WTC11 (cell line): Measurements from ENCODE around the gene IZUMO1.

Experiments
- ATF3 ChIP-seq: sonication (generic); formaldehyde crosslinking; conservative IDR thresholded peaks from 2 replicates; pipeline ENCODE4 v1.8.1; 2022; ENCODE audit warnings: mild to moderate bottlenecking, missing genetic modification reagents
- CREB1 ChIP-seq: sonication (generic); formaldehyde crosslinking; IDR thresholded peaks from 2 replicates; pipeline ENCODE4 v1.8.0; 2023; ENCODE audit warnings: mild to moderate bottlenecking, missing genetic modification reagents
- CREM ChIP-seq: sonication (generic); formaldehyde crosslinking; IDR thresholded peaks from 2 replicates; pipeline ENCODE4 v1.8.1; 2022; ENCODE audit warnings: mild to moderate bottlenecking, missing genetic modification reagents, moderate library complexity
- ESRRA ChIP-seq: sonication (generic); formaldehyde crosslinking; IDR thresholded peaks from 2 replicates; pipeline ENCODE4 v1.8.1; 2022; ENCODE audit warnings: mild to moderate bottlenecking, missing genetic modification reagents, borderline replicate concordance
- ETV6 ChIP-seq: sonication (generic); formaldehyde crosslinking; IDR thresholded peaks from 2 replicates; pipeline ENCODE4 v1.8.1; 2022; ENCODE audit warnings: mild to moderate bottlenecking, missing genetic modification reagents
- GABPB1 ChIP-seq: sonication (generic); formaldehyde crosslinking; IDR thresholded peaks from 2 replicates; pipeline ENCODE4 v1.8.1; 2023; ENCODE audit warnings: mild to moderate bottlenecking, missing genetic modification reagents
- MXD4 ChIP-seq: fragments of 250-450 bp; sonication (Bioruptor Pico); IDR thresholded peaks from 2 replicates; pipeline ENCODE4 v1.8.0; 2021; ENCODE audit warnings: mild to moderate bottlenecking, moderate library complexity, borderline replicate concordance
- SP1 ChIP-seq: sonication (generic); formaldehyde crosslinking; conservative IDR thresholded peaks from 2 replicates; pipeline ENCODE4 v1.8.1; 2022; ENCODE audit warnings: missing genetic modification reagents
- TEAD4 ChIP-seq: sonication (generic); formaldehyde crosslinking; IDR thresholded peaks from 2 replicates; pipeline ENCODE4 v1.8.0; 2022; ENCODE audit warnings: mild to moderate bottlenecking, missing genetic modification reagents
- ZNF121 ChIP-seq: sonication (generic); formaldehyde crosslinking; IDR thresholded peaks from 2 replicates; pipeline ENCODE4 v1.8.0; 2023; ENCODE audit warnings: missing genetic modification reagents
- ZNF138 ChIP-seq: sonication (generic); formaldehyde crosslinking; conservative IDR thresholded peaks from 2 replicates; pipeline ENCODE4 v1.8.1; 2022; ENCODE audit warnings: mild to moderate bottlenecking, moderate library complexity, missing genetic modification reagents
- TF ChIP-seq, protein P1 (sequence below): fragments of 200-600 bp; IDR thresholded peaks from 2 replicates; pipeline ENCODE4 v1.8.0; 2022; ENCODE audit warnings: antibody characterized with exemption
- TF ChIP-seq, protein P2 (sequence below): sonication (generic); formaldehyde crosslinking; IDR thresholded peaks from 2 replicates; pipeline ENCODE4 v1.8.1; 2023; ENCODE audit warnings: mild to moderate bottlenecking, missing genetic modification reagents, moderate library complexity
- TF ChIP-seq, protein P3 (sequence below): sonication (generic); formaldehyde crosslinking; IDR thresholded peaks from 2 replicates; pipeline ENCODE4 v1.8.0; 2022; ENCODE audit warnings: mild to moderate bottlenecking, missing genetic modification reagents

- TF ChIP-seq, protein P1, sequence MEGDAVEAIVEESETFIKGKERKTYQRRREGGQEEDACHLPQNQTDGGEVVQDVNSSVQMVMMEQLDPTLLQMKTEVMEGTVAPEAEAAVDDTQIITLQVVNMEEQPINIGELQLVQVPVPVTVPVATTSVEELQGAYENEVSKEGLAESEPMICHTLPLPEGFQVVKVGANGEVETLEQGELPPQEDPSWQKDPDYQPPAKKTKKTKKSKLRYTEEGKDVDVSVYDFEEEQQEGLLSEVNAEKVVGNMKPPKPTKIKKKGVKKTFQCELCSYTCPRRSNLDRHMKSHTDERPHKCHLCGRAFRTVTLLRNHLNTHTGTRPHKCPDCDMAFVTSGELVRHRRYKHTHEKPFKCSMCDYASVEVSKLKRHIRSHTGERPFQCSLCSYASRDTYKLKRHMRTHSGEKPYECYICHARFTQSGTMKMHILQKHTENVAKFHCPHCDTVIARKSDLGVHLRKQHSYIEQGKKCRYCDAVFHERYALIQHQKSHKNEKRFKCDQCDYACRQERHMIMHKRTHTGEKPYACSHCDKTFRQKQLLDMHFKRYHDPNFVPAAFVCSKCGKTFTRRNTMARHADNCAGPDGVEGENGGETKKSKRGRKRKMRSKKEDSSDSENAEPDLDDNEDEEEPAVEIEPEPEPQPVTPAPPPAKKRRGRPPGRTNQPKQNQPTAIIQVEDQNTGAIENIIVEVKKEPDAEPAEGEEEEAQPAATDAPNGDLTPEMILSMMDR, result no peak
- no peak for TF ChIP-seq MXD4
- no peak for TF ChIP-seq ZNF121 (CRISPR knock-in tag)
- TF ChIP-seq TEAD4, result no peak
- no peak for TF ChIP-seq GABPB1 (CRISPR knock-in tag)
- TF ChIP-seq ZNF138 (CRISPR knock-in tag), result no peak
- no peak for TF ChIP-seq CREB1 (CRISPR knock-in tag)
- TF ChIP-seq, protein P2, sequence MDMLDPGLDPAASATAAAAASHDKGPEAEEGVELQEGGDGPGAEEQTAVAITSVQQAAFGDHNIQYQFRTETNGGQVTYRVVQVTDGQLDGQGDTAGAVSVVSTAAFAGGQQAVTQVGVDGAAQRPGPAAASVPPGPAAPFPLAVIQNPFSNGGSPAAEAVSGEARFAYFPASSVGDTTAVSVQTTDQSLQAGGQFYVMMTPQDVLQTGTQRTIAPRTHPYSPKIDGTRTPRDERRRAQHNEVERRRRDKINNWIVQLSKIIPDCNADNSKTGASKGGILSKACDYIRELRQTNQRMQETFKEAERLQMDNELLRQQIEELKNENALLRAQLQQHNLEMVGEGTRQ (CRISPR knock-in tag), result no peak
- TF ChIP-seq ESRRA (CRISPR knock-in tag), result no peak
- TF ChIP-seq ETV6, result no peak
- no peak for TF ChIP-seq CREM
- TF ChIP-seq, protein P3, sequence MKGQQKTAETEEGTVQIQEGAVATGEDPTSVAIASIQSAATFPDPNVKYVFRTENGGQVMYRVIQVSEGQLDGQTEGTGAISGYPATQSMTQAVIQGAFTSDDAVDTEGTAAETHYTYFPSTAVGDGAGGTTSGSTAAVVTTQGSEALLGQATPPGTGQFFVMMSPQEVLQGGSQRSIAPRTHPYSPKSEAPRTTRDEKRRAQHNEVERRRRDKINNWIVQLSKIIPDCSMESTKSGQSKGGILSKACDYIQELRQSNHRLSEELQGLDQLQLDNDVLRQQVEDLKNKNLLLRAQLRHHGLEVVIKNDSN, result no peak
- no peak for TF ChIP-seq SP1 (CRISPR knock-in tag)
- TF ChIP-seq ATF3 (CRISPR knock-in tag), result no peak
Measured at GRCh38 chr19:48740164-48740972, 6.3 kb downstream of the IZUMO1 start, which contains the start of gene RASIP1.
